Measurements from ENCODE around the gene FOXN1.

DNA sequence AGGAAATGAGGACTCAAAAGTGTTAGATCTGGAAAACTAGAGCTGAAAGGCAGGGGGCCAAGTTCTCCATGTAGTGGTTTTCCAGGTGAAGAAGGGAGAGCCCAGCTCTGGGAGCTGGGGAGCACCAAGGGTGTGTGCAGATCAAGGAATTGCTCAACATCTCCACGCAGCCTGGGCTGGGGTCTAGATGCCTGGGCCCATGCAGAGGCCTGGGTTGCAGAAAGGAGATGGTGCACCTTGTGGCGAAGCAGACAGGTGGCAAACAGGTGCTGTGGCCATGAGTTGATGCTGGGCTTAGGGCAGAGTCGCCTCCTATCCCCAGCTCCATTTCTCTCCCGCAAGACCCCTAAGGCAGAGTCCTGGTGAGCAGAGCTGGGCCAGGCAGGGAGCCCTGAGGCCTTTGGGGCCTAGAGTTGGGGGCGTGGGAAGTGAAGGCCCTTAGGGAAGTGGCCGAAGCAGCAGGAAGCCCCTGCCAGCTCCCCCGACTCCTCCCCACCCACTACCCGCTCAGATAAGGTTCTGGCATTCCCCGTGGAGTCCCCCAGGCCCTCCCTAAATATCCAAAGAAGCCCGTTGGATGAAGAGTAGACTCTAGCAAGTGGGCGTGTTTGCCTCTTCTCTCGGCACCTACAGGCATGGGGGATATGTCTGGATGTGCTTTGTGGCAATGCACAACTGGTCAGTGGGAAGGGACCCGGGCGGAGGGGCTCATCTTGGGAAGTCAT, 777 bp downstream of the FOXN1 start:
- no peak for TF ChIP-seq EZH2 (IDR thresholded peaks at IDR 0.05; ENCODE audit: low read length, missing control alignments)
- TF ChIP-seq, protein P1, sequence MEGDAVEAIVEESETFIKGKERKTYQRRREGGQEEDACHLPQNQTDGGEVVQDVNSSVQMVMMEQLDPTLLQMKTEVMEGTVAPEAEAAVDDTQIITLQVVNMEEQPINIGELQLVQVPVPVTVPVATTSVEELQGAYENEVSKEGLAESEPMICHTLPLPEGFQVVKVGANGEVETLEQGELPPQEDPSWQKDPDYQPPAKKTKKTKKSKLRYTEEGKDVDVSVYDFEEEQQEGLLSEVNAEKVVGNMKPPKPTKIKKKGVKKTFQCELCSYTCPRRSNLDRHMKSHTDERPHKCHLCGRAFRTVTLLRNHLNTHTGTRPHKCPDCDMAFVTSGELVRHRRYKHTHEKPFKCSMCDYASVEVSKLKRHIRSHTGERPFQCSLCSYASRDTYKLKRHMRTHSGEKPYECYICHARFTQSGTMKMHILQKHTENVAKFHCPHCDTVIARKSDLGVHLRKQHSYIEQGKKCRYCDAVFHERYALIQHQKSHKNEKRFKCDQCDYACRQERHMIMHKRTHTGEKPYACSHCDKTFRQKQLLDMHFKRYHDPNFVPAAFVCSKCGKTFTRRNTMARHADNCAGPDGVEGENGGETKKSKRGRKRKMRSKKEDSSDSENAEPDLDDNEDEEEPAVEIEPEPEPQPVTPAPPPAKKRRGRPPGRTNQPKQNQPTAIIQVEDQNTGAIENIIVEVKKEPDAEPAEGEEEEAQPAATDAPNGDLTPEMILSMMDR (conservative IDR thresholded peaks at IDR 0.05 in 1 of 2, IDR thresholded peaks at IDR 0.05 in 1 of 2; ENCODE audit: low read depth in 1 of 2, low read length in 2 of 2), result no peak

All from fibroblast of lung (primary cell).